Uterus (tissue), 4 donors: ENCODE data around the gene AEBP2. TPM values are rescaled to one million over a fixed set of nuclear protein-coding genes. Genes with fewer than 3 reads are reported as not detected.
A peak's percentile ranks its signal among the peaks of the same experiment; 100 is the strongest.

Source experiments
- DNase-seq, 2 donors: peaks; one replicate each; pipeline ENCODE4 v3.0.0-alpha.2; 2019 to 2020
- H3K27ac ChIP-seq, 2 donors: fragments of 200-600 bp; sonication (generic); 1 replicate in 1 of 2; 2 replicates in 1 of 2; pipeline ENCODE4 v1.5.1; 2016 to 2018
- H3K27me3 ChIP-seq, 2 donors: fragments of 200-600 bp; sonication (generic); one replicate each; pipeline ENCODE4 v1.5.1; 2018 to 2019; ENCODE audit warnings: control low read depth in 1 of 2
- H3K36me3 ChIP-seq, 2 donors: fragments of 200-600 bp; sonication (generic); one replicate each; pipeline ENCODE4 v1.5.1; 2019; ENCODE audit warnings: control low read depth in 1 of 2
- H3K4me1 ChIP-seq, 2 donors: fragments of 200-600 bp; sonication (generic); one replicate each; pipeline ENCODE4 v1.5.1; 2018 to 2019; ENCODE audit warnings: control low read depth in 1 of 2
- H3K4me3 ChIP-seq, 2 donors: fragments of 200-600 bp; sonication (generic); 1 replicate in 1 of 2; 2 replicates in 1 of 2; pipeline ENCODE4 v1.5.1; 2018 to 2019; ENCODE audit warnings: mild to moderate bottlenecking in 1 of 2
- H3K9me3 ChIP-seq, 2 donors: fragments of 200-600 bp; sonication (generic); one replicate each; pipeline ENCODE4 v1.5.1; 2019; ENCODE audit warnings: control low read depth in 1 of 2
- CTCF ChIP-seq, 4 experiments: fragments of 200-600 bp in 2 of 4; fragments of 450-650 bp in 2 of 4; sonication (generic) in 2 of 4; IDR thresholded peaks; one replicate each; pipeline ENCODE4 v1.5.1; 2016 to 2019; ENCODE audit warnings: antibody characterized with exemption in 4 of 4, mild to moderate bottlenecking in 2 of 4, moderate library complexity in 1 of 4
- POLR2A ChIP-seq, 2 donors: fragments of 450-650 bp; IDR thresholded peaks; one replicate each; pipeline ENCODE4 v1.6.1; 2016; ENCODE audit warnings: antibody characterized with exemption in 2 of 2, mild to moderate bottlenecking in 1 of 2, moderate library complexity in 1 of 2
- intact Hi-C: fragments of 100-400 bp; cut with DNase I; formaldehyde crosslinking; loops from one replicate; pipeline ENCODE4 v1.15.1; 2023; ENCODE audit warnings: low total_unique reads
- total RNA-seq, 4 donors: library from RNA; depleted of rRNA in 3 of 4; stranded (reverse); fragments of >200 nt in 3 of 4; gene quantifications; one replicate each; pipeline versions ENCODE4 v1.1.0 to v1.2.4, GENCODE V29; 2014 to 2023
- donor health status: DM: yes; HTN: yes; CAD: no.

The AEBP2 gene
- total RNA-seq, 4 donors from 2014 or later = 16.7 to 95.8 (median 69.1) TPM

- TF ChIP-seq POLR2A (IDR thresholded peaks at IDR 0.05) (no peak), CTCF (IDR thresholded peaks at IDR 0.05) (no peak)
- intact Hi-C loops = no loop called here
Observed at GRCh38 chr12:19515179-19515578, 75.9 kb downstream of the AEBP2 start.

GRCh38 chr12:19517583-19517982 lies 78.3 kb downstream of the AEBP2 start:
- Histone ChIP-seq H3K4me3 (no peak overlapping the region), H3K27me3 (no peaks in the 10 kb centered on the region), H3K36me3 (no peaks in the 10 kb centered on the region), H3K9me3 (no peaks in the 10 kb centered on the region), H3K27ac (peak overlapping the region in 1 of 2 donors; percentile 13), H3K4me1 (peaks cover 0 to 10% of the 10 kb centered on the region in 2 donors)
- TF ChIP-seq POLR2A (IDR thresholded peaks at IDR 0.05) (no peak), CTCF (IDR thresholded peaks at IDR 0.05) (no peak)
- DNase-seq = no peak
- intact Hi-C loops = no loop called here

More at GRCh38 chr12:19515179-19515578, 75.9 kb downstream of the AEBP2 start:
- no peaks in the 10 kb centered on the region for H3K36me3 ChIP-seq
- no peak overlapping the region for H3K4me3 ChIP-seq
- no peaks in the 10 kb centered on the region for H3K9me3 ChIP-seq
- H3K4me1 ChIP-seq = peaks cover 0 to 10% of the 10 kb centered on the region in 2 donors
- no peaks in the 10 kb centered on the region for H3K27me3 ChIP-seq
- H3K27ac ChIP-seq = peak overlapping the region; percentile 51 to 74
- DNase-seq = no peak

- H3K27me3 ChIP-seq = no peaks in the 10 kb centered on the region
- H3K36me3 ChIP-seq = no peaks in the 10 kb centered on the region
- no peak overlapping the region for H3K4me3 ChIP-seq
- no peak for DNase-seq
- TF ChIP-seq CTCF (IDR thresholded peaks at IDR 0.05) (no peak), POLR2A (IDR thresholded peaks at IDR 0.05) (no peak)
- no peaks in the 10 kb centered on the region for H3K9me3 ChIP-seq
- intact Hi-C loops = no loop called here
- H3K27ac ChIP-seq = no peak overlapping the region
- H3K4me1 ChIP-seq = peaks cover 0 to 10% of the 10 kb centered on the region in 2 donors
Observed at GRCh38 chr12:19518209-19518608, 78.9 kb downstream of the AEBP2 start.

GRCh38 chr12:19520646-19521415 lies 81.5 kb downstream of the AEBP2 start:
- Histone ChIP-seq H3K27me3 (no peaks in the 10 kb centered on the region), H3K27ac (peak overlapping the region in 1 of 2 donors; percentile 3), H3K36me3 (no peaks in the 10 kb centered on the region), H3K4me3 (no peak overlapping the region), H3K9me3 (no peaks in the 10 kb centered on the region), H3K4me1 (peaks cover 0 to 5% of the 10 kb centered on the region in 2 donors)
- no peak for DNase-seq
- TF ChIP-seq CTCF (IDR thresholded peaks at IDR 0.05) (no peak), POLR2A (IDR thresholded peaks at IDR 0.05) (no peak)
- intact Hi-C loops = no loop called here

GRCh38 chr12:19525274-19525673 lies 86.0 kb downstream of the AEBP2 start:
- Histone ChIP-seq H3K4me1 (peaks cover 0 to 5% of the 10 kb centered on the region in 2 donors), H3K9me3 (no peaks in the 10 kb centered on the region), H3K27ac (no peak overlapping the region), H3K4me3 (no peak overlapping the region), H3K27me3 (no peaks in the 10 kb centered on the region), H3K36me3 (no peaks in the 10 kb centered on the region)
- intact Hi-C loops = no loop called here
- TF ChIP-seq CTCF (IDR thresholded peaks at IDR 0.05) (no peak), POLR2A (IDR thresholded peaks at IDR 0.05) (no peak)
- no peak for DNase-seq
